Superior temporal gyrus (tissue), 1 donor: ENCODE results near the gene C16orf92.
"Not testable (repeated sequence)": the region's sequence is repeated elsewhere in the genome, so short reads cannot be mapped to it uniquely, and the experiment has no call there.

Experiments used
- DNase-seq: peaks from one replicate; pipeline ENCODE4 v3.0.0-alpha.2; 2016; ENCODE audit errors: extremely low spot score

The C16orf92 gene

DNA sequence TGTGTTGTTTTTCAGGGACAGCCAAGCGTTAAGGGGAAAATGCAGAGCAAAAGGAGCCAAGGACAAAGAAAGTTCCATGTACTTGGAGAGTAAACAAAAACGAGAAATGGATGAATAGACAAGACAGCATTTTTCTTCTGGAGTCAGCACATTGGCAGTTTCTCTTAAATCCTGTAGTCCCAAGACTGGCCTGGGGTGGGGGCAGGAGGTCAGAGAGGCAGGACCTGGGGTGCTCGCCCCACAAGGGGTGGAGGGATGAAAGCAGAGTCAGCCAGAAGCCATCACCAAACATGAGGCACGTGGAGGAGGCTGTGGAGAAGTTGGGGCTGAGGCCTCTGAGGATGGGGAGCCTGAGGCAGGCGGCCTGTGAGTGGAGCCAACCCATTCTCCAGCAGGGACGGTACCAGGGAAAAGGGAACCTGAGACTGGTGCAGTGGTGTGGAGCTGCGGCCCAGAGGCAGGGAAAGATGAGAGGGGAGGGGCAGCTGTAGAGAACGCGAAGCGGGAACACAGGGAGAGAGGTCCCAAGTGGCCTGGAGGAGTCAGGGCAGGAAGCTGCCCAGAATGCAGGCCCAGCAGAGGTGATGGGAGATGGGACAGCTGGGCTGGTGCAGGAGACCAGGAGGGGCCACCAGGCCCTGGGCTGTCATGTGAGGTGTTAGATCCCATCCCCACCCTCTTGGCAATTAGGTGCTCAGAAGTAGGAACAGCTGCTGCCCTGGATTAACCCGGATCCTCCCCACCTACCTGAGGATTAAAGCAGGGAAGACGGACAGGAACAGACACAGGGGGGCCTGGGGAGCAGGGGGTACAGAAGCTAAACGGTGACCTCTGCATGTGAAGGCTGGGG lies 4.8 kb downstream of the C16orf92 start:
- no peak for DNase-seq

DNA sequence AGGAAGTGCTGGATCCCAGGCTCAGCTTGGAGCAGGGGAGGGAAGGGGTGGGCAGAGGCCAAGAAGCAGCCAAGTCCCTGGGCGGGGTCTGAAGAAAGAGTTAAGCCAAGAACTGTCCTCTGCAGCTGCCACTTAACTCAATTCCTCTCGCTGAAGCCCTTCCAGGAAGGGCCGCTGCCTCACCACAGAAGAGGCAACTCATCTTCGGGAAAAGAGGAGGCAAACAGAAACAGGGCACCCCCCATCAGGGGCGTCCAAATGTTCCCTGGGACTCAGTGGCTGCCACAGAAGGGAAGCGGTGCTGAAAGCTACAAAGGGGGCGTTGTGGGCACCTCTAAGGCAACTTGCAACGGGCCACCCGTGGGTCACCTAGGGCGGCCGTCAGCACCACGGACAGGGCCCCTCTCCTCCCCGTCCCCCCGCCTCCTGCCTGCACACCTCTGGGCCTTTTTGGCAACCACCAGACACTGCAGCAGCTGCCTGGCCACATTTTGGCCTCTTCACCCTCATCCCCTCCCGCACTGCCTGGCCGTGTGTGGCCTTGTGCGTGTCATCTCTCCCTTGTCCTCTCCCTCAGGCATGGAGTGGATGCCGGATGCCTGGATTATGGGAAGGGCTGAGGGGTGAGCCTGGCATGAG lies 5.6 kb downstream of the C16orf92 start:
- DNase-seq, result no peak

DNA sequence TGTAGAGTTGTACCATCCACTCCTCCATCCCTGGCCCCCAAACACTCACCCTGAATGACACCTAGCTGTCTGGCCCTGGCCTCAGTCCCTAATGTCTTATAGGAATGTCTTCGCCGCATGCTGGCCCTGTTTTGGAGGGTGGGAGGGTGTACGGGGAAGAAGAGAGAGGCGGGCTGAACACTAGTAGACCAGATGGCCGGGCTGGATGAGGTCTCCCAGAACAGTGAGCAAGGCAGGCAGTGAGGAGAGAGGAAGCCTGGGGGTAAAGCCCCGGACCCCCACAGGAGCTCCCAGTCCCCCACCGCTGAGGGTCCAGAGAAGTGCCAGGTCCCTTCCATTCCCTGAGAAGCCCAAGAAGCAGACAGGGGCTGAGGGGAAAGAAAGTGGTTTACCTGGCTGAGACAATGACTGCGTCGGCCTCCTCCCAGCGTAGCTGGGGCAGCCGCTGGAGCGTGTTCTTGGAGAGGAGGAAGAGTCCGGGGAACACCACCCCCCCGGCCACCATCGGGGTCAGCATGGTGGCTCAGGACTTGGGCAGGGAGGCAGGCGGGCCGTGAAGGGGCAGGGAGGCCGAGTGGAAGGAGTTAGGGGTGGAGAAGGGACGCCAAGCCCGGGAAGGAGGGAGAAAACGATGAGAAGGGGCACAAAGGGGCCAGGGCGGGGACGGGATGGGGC lies 7.2 kb downstream of the C16orf92 start:
- no peak for DNase-seq

DNA sequence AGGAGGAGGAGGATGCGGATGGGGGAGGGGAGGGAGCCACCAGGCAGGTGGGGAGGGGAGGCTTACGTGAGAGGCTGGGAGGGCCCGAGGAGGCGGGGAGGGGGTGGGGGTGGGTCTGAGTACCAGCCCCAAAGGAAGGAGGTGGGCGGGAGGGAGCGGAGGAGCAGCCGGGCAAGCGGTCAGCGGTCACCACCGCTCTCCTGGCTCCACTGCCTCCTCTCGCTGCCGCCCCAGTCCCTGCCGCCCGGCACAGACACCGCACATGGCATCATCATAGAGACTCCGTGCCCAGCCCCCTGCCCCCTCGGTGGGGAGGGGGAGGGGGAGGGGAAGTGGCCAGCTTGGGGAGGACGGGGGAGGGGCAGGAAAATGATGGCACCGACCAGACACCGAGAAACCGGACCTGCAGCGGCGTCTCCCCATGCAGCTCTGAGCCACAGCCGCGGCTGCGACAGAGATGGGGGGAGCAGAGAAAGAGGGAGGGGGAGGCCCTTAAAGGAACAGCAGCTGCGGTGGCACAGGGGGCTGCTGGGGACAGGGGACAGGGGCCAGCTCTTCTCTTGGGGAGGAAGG lies 7.9 kb downstream of the C16orf92 start, which contains the start of gene TLCD3B:
Gene TLCD3B, minus strand, starts transcription at position 431 of the 573 bp plus-strand sequence. CDS start 744 bp downstream, outside the sequence.
- no peak for DNase-seq

DNA sequence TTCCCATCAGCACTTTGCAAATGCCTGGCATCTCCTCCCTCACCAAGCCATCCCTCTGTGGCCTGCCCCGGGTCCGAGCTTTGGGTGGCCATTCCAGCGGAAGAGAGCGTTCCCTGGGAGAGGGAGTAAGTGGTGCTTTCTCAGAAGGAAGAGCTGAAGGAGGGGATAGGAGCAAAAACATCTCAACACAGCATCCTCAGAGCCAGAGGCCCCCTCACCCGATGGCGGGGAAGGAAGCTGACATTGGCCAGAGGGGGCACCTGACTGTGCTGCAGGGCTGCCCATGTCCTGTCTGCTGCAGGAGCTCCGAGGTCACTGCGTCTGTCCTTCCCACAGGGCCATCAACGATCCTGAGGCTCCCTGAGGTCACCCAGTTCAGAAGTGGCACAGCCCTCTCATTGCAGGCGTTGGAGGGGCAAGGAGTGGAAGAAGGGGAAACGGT lies 8.5 kb downstream of the C16orf92 start:
- no peak for DNase-seq

DNA sequence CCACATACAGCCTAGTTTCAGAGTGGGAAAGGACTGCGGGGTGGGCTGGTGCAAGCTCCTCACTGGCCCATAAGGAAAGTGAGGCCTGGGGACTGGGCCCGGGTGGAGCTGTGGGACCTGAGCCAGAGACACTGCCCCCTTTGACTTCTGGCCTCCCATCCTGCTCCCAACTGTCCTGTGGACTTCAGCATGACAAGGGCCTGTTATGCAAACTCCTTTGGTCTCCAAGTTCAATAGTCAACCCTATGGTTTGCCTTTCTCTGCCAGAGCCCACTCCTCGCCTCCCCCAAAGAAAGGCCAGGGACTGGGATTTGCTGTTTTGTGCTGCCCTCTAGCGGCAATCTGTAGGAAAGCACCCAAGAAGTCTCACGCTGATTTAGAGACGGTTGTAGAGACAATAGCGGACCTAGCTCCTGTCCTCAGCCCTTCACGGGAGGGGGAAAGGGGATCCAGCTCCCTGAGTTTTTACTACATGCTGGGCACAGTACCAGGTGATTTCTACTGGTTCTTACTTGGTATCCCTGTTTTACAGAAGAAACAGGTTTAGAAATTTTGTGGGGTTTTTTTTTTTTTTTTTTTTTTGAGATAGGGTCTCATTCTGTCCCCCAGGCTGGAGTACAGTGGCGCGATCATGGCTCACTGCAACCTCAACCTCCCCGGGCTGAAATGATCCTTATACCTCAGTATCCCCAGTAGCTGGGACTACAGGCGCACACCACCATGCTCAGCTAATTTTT lies 9.3 kb downstream of the C16orf92 start:
- peak; percentile 82 for DNase-seq

DNA sequence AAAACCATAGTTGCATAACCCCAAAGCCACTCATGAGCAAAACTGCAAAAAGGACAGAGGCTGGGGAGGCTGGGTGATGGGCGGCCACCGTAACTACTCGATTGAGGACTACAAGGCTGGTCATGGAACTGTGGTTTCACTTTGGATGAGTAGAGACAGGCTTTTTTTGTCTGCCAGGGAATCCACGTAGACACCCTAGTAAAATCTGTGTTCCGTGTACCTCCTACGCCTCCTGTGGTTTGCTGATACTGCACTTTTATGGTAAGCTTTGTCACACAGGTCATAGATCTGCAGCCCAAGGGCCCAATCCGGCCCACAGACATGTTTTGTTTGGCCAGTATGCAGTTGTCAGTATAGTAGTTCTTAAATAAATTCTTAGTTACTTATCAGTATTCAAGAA lies 10.3 kb downstream of the C16orf92 start:
- no peak for DNase-seq

DNA sequence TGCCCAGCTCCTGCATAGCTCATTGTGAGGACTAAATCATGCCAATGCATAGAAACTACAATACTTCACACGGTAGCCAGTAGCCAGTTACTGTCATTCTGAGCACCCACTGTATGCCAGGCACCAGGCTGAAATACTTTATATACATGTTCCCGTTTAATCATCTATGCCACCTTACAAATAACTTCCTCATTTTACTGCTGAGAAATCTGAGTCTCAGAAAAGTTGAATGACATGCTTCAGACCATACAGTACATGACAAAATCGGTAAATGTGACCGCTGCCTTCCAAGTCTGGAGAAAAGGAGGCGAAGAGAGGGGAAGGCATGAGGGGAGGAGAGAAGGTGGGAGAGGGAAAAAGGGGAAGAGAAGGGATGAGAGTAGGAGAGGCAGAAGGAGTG lies 17.2 kb downstream of the C16orf92 start:
- DNase-seq, result no peak

DNA sequence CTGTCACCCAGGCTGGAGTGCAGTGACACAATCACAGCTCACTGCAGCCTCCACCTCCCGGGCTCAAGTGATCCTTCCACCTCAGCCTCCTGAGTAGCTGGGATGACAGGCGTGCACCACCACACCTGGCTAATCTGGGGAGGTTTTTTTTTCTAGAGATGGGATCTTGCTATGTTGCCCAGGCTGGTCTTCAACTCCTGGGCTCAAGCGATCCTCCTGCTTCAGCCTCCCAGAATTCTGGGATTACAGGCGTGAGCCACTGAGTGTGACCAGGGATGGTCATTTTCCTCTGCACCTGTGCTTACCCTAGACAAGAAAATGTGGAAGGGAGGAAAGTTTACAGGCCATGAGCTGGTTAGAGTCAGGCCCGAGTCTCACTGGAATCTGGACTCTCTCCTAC lies 17.7 kb downstream of the C16orf92 start:
- DNase-seq, result not testable (repeated sequence)

DNA sequence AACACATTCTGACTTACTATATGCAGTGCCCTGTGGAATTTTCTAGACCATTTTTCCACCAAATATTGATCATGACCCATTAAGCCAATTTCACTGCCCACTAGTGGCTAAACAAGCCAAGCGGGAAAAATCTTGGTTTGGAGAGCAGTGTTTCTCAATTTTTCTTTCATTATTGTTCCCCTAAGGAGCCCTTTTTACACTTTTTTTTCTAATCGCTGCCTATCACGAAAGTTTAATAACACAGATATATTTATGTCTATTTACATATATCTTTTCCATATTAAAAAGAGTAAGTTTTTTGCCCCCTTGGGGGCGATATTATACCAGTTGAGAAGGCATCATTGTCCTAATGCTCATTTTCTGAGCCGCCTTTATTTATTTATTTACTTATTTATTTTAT lies 18.8 kb downstream of the C16orf92 start:
- peak; percentile 58 for DNase-seq

DNA sequence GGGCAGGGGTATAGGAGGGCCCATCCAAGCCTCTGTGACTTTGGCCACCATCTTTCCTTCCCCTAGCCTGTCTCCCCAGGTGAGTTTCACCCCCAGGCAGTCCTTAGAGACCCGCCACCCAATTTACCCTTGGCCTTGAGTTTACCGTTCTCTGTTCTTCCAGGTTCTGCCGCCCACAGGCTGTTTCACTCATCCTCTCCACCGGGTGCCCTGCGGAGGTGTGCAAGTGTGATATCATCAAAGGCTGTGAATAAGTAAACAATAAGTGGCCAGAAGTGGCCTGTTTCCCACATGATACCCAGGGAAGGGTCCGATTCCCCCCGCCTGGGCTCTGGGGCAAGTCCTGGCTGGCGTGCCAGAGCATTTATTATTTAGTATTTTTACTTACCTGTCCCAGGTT lies 23.2 kb downstream of the C16orf92 start:
- DNase-seq, result no peak

DNA sequence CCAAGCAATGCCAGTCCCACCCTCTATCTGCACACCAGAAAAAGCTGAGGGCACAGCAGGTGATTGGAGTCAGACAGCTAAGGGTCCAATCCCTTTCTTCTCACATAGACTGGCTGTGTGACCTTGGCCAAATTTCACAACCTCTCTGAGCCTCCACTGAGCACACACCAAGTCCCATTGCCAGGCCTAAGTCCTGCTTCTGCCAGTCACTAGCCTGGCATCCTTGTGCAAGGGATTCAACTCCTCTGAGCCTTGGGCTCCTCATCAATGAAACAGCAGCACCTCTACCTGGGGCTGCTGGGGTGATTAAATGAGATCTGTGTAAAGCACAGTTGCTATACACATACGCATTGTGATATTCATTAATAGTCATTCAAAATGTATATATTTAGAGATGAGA lies 23.6 kb downstream of the C16orf92 start:
- no peak for DNase-seq

DNA sequence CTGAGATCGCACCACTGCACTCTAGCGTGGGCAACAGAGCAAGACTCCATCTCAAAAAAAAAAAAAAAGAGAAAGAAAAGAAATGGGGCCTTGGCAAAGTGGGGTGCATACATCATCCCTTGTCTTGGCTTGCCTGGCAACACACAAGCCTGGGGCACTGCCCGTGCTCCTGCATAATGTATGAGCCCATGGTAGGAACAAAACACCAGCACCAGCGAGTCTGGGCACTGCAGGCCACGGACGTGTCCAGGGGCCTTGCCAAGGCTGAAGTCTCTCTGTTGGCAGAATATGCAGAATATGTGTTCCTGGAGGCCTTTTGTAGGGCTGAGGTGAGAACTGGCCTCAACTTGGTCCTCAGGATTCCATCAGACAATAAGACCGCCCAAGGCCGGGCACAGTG lies 26.9 kb downstream of the C16orf92 start:
- peak; percentile 58 for DNase-seq

DNA sequence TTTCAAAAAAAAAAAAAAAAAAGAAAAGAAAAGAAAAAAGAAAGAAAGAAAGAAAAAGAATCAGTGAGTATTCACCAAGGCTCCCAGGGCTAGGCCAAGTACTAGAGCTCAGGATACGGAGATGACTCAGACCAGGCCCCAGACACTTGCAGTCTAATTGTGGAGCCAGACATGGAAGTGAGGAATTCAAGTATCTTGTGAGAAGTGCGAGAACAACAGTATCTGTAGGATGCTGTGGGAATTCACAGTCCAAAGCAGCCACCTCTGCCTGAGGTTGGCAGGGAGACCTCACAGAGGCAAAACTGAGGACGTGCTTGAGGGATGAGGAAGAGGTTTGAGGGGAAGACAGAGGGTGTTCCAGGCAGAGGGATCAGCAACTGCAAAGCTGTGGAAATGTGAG lies 28.5 kb downstream of the C16orf92 start:
- peak; percentile 40 for DNase-seq

DNA sequence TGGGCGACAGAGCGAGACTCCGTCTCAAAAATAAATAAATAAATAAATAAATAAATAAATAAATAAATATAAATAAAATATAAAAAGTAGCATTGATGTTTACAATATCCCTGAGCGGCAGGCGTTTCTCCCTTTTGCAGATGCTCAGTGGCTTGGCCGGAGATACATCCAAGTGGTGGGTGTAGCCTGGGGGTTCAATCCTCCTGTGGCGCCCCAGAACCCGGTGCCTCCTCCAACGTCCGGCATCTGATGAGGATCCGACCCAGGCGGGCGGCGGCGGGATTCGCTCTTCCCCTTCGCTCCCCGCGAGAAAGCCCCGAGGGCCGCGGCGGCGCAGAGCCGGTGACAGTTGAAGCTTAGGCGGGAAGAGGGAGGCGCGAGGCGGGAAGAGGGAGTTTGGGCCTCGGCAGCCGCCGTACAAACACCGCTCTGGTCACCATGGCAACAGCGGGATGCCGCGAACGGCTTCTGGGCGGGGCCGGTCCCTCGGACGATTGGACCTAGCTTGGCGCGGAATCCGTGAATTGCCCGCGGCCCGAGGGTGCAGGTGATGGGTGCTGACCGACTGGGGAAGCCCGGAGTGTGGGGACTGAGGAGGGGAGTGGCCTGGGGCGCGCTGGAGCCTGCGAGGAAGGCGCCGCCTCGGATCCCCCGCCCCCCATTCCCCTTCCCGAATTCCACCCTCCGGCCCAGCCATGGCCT lies 29.8 kb downstream of the C16orf92 start:
- peak; percentile 83 for DNase-seq

DNA sequence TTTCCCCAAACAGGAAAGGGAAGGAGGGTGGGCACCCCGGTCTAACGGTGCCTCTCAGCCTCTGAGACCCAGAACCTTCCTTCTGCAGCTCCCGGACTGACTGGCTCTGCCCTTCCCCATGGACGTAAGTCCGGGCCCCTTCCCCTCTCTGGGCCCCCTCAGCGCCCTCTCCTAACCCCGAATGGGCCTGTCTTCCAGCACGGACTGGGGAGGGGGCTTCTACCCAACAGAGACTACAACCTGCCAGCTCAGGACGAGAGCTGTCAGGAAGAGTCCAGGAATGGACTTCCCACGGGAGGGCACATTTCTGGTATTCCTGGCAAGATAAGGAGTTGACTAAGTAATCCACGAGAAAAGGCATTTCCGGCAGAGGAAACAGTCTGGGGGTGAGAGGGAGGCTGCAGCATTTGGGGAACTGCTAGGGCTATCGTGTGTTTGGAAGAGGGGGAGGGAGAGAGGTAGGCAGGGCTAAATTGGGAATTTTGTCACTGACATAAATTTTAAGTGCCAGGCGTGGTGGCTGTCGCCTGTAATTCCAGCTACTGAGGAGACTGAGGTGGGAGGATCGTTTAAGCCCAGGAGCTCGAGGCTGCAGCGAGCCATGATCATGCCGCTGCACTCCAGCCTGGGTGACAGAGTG lies 30.5 kb downstream of the C16orf92 start:
- DNase-seq, result no peak

DNA sequence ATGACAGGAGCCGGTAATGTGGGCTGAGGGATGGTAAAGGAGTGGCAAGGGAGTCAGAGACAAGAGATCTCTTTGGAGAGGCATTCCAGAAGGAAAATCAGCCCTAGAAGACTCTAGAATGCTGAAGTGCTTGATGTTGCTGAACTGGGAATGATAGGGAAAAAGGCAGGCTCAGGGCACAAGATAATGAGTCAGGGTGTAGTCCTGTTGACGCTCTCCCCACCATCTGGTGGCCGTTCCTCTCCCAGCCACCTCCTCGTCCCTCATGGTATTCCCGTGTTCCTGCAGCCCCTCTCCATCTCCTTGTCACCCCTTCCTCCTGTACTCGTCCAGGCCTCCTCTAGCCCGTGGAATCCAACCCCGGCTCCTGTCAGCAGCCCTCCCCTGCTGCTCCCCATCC lies 31.5 kb downstream of the C16orf92 start:
- no peak for DNase-seq

DNA sequence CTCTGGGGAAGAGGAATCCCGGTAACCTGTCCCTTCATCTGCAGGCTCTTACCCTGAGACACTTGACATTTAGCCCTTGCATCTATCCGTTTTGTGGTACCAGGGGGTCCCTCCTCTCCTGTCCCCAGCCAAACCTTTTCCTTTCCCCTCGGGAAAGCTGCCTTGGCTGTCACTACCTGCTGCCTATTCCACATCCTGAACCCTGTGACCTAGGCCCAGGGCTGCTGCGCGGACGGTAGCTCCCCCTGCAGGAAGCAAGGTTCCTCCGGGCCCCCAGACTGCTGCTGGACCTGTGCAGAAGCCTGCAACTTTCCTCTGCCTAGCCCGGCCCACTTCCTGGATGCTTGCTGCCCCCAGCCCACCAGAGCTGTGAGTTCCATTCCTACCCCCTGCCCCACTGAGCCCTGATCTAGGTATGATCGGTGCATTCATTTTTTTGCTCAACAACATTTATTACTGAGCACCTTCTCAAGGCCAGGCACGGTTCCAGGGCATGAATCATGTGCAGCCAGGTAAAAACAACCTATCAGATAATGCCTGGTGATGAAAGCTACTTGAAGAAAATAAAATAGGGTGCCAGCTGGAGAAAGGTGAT lies 32.1 kb downstream of the C16orf92 start:
- DNase-seq, result no peak

DNA sequence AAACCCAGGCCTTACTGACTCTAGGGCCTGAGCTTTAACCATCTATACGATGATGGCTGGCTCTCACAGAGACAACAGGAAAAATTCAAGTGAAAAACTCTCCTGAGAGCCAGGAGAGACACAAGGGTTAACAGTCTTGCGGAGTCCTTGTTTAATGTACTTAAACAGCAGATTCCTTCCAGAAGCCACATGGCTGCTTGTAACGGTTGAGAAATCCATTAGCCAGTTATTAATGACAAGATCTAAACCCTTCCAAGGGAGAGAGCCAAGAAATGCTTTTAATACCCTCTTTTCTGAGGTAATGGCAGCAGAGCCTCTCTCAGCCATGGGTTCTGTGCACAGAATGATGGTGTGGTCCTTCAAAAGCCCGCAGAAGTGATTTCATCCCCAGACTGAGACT lies 37.3 kb downstream of the C16orf92 start:
- DNase-seq, result no peak
